CD14-positive monocyte (primary cell): Measurements from ENCODE around the gene DCP1B. TPM values are rescaled to one million over a fixed set of nuclear protein-coding genes. Genes with fewer than 3 reads are reported as not detected.
A peak's percentile ranks its signal among the peaks of the same experiment; 100 is the strongest.

ENCODE experiments used
- DNase-seq, 3 donors: peaks; one replicate each; pipeline ENCODE4 v3.0.0-alpha.2; 2011 to 2022
- H2AFZ ChIP-seq: 2 replicates; pipeline ENCODE4 v1.6.0; 2012; ENCODE audit warnings: mild to moderate bottlenecking, low read depth, low read length, inconsistent platforms; ENCODE audit not compliant: insufficient read depth, poor library complexity, severe bottlenecking
- H3K27ac ChIP-seq, 2 donors: 1 replicate in 1 of 2; 2 replicates in 1 of 2; pipeline ENCODE4 v1.5.1; 2012 to 2013; ENCODE audit warnings: low read length in 2 of 2, control low read depth in 1 of 2, inconsistent platforms in 1 of 2, low read depth in 1 of 2, mild to moderate bottlenecking in 1 of 2
- H3K27me3 ChIP-seq, 2 donors: one replicate each; pipeline versions ENCODE4 v1.6.0 to v1.6.1; 2011 to 2013; ENCODE audit warnings: low read length in 2 of 2; ENCODE audit not compliant: control insufficient read depth in 2 of 2, insufficient read depth in 2 of 2
- H3K36me3 ChIP-seq, 2 donors: replicated peaks in 1 of 2; 1 replicate in 1 of 2; 2 replicates in 1 of 2; pipeline versions ENCODE4 v1.5.1 to v1.6.1; 2012 to 2013; ENCODE audit warnings: low read length in 2 of 2, control low read depth in 1 of 2, inconsistent platforms in 1 of 2, mild to moderate bottlenecking in 1 of 2; ENCODE audit not compliant: insufficient read depth in 2 of 2, control insufficient read depth in 1 of 2
- H3K4me1 ChIP-seq, 2 donors: 1 replicate in 1 of 2; 2 replicates in 1 of 2; pipeline versions ENCODE4 v1.5.1 to v1.6.1; 2012 to 2013; ENCODE audit warnings: low read length in 2 of 2, control low read depth in 1 of 2, inconsistent platforms in 1 of 2, mild to moderate bottlenecking in 1 of 2, moderate library complexity in 1 of 2; ENCODE audit not compliant: insufficient read depth in 2 of 2, control insufficient read depth in 1 of 2
- H3K4me2 ChIP-seq: replicated peaks from 2 replicates; pipeline ENCODE3; 2012; ENCODE audit warnings: low read length, moderate library complexity, mild to moderate bottlenecking; ENCODE audit not compliant: poor library complexity, severe bottlenecking; ENCODE audit errors: extremely low read depth
- H3K4me3 ChIP-seq, 3 experiments: fragments of 200-600 bp in 1 of 3; sonication (generic) in 1 of 3; replicated peaks in 1 of 3; 1 replicate in 2 of 3; 2 replicates in 1 of 3; pipeline ENCODE4 v1.5.1; 2011 to 2013; ENCODE audit warnings: low read length in 3 of 3, mild to moderate bottlenecking in 3 of 3, control low read depth in 2 of 3, low read depth in 2 of 3, inconsistent platforms in 1 of 3, moderate library complexity in 1 of 3
- H3K79me2 ChIP-seq: 2 replicates; pipeline ENCODE4 v1.6.0; 2012; ENCODE audit warnings: mild to moderate bottlenecking, control low read depth, inconsistent platforms, low read length, moderate library complexity; ENCODE audit not compliant: insufficient read depth
- H3K9ac ChIP-seq: 2 replicates; pipeline ENCODE4 v1.6.0; 2017; ENCODE audit warnings: low read length, mild to moderate bottlenecking; ENCODE audit not compliant: insufficient read depth, poor library complexity, severe bottlenecking
- H3K9me3 ChIP-seq, 2 donors: replicated peaks in 1 of 2; 1 replicate in 1 of 2; 2 replicates in 1 of 2; pipeline versions ENCODE4 v1.5.1 to v1.6.1; 2012 to 2013; ENCODE audit warnings: low read length in 2 of 2, control low read depth in 1 of 2; ENCODE audit not compliant: control insufficient read depth in 1 of 2, insufficient read depth in 1 of 2
- H4K20me1 ChIP-seq: 2 replicates; pipeline ENCODE4 v1.6.0; 2012; ENCODE audit warnings: mild to moderate bottlenecking, low read length, control low read depth, moderate library complexity; ENCODE audit not compliant: insufficient read depth
- H3K27ac Mint-ChIP-seq, 7 donors: one replicate each; pipeline ENCODE4 v1.8.0; 2020; ENCODE audit warnings: mild to moderate bottlenecking in 7 of 7, mixed read lengths in 7 of 7, moderate library complexity in 6 of 7, inconsistent platforms in 2 of 7
- H3K27me3 Mint-ChIP-seq, 3 donors: one replicate each; pipeline ENCODE4 v1.8.0; 2021 to 2022; ENCODE audit warnings: low read depth in 3 of 3, mild to moderate bottlenecking in 3 of 3, mixed read lengths in 3 of 3, moderate library complexity in 3 of 3, inconsistent platforms in 1 of 3
- H3K36me3 Mint-ChIP-seq, 2 donors: one replicate each; pipeline ENCODE4 v1.8.0; 2020; ENCODE audit warnings: mixed read lengths in 2 of 2, inconsistent platforms in 1 of 2, mild to moderate bottlenecking in 1 of 2
- H3K4me1 Mint-ChIP-seq: one replicate; pipeline ENCODE4 v1.8.0; 2020; ENCODE audit warnings: mild to moderate bottlenecking, mixed read lengths
- H3K4me3 Mint-ChIP-seq, 2 donors: one replicate each; pipeline ENCODE4 v1.8.0; 2020; ENCODE audit warnings: mild to moderate bottlenecking in 2 of 2, mixed read lengths in 2 of 2, moderate library complexity in 1 of 2
- H3K9me3 Mint-ChIP-seq, 7 donors: one replicate each; pipeline ENCODE4 v1.8.0; 2020 to 2022; ENCODE audit warnings: mixed read lengths in 7 of 7, mild to moderate bottlenecking in 6 of 7, moderate library complexity in 6 of 7, inconsistent platforms in 2 of 7
- CTCF ChIP-seq: fragments of 200-600 bp; IDR thresholded peaks from one replicate; pipeline ENCODE4 v1.8.0; 2022; ENCODE audit warnings: antibody characterized with exemption, mild to moderate bottlenecking
- WGBS: methylation state at CpG from one replicate; pipeline ENCODE4 v1.1.5; 2013; ENCODE audit warnings: missing lambda C conversion rate; ENCODE audit not compliant: insufficient coverage; 5-methylcytosine and 5-hydroxymethylcytosine counted together
- intact Hi-C, 2 donors: fragments of 100-400 bp; cut with micrococcal nuclease; formaldehyde crosslinking; loops; one replicate each; pipeline versions ENCODE4 v1.15.0 to v1.15.1; 2023
- polyA plus RNA-seq, 3 donors: library from polyadenylated mRNA; depleted of rRNA in 1 of 3; unstranded in 2 of 3; stranded (reverse) in 1 of 3; fragments of 300-500 nt in 2 of 3; fragments of >200 nt in 1 of 3; fragmentation: Illumina TruSeq in 2 of 3; gene quantifications; 1 replicate in 2 of 3; 2 replicates in 1 of 3; pipeline ENCODE4 v1.2.3, GENCODE V29; 2012 to 2021

The DCP1B gene
- polyA plus RNA-seq, 3 donors: 3.6 to 5.1 (median 4.9) TPM

GRCh38 chr12:1920971-1921370, 83.3 kb downstream of the DCP1B start:
- Mint-ChIP-seq H3K4me3 (peak overlapping the region; percentile 55 to 80), H3K36me3 (peaks cover 10 to 14% of the 10 kb centered on the region in 2 donors), H3K9me3 (peaks cover 0 to 1% (median 0%) of the 10 kb centered on the region in 7 donors), H3K27me3 (peaks cover 4 to 11% (median 10%) of the 10 kb centered on the region in 3 donors), H3K27ac (peak overlapping the region; percentile 33 to 93 (median 84)), H3K4me1 (peaks cover 60% of the 10 kb centered on the region)
- WGBS: under 1% methylated on average over 12 of the region's 17 CpGs
- Histone ChIP-seq H3K4me2 (peak overlapping the region; percentile 51), H4K20me1 (no peaks in the 10 kb centered on the region), H2AFZ (peak overlapping the region; percentile 44), H3K27me3 (no peaks in the 10 kb centered on the region), H3K4me3 (peak overlapping the region in 2 of 3 experiments; percentile 15 to 65), H3K27ac (peak overlapping the region; percentile 49 to 51), H3K9me3 (no peaks in the 10 kb centered on the region), H3K36me3 (peaks cover 0 to 3% of the 10 kb centered on the region in 2 donors), H3K4me1 (peaks cover 48 to 64% of the 10 kb centered on the region in 2 donors), H3K79me2 (peaks cover 35% of the 10 kb centered on the region), H3K9ac (no peak overlapping the region)
- peak; percentile 57 to 63 (median 60) for DNase-seq
- no peak for TF ChIP-seq CTCF
- intact Hi-C loops: no loop called here

- Histone ChIP-seq H4K20me1 (no peaks in the 10 kb centered on the region), H3K9me3 (no peaks in the 10 kb centered on the region), H3K27me3 (no peaks in the 10 kb centered on the region), H3K4me1 (peaks cover 48 to 64% of the 10 kb centered on the region in 2 donors), H3K36me3 (peaks cover 0 to 3% of the 10 kb centered on the region in 2 donors), H3K4me3 (peak overlapping the region in 2 of 3 experiments; percentile 15 to 65), H3K79me2 (peaks cover 35% of the 10 kb centered on the region), H3K27ac (peak overlapping the region; percentile 49 to 51), H3K9ac (no peak overlapping the region), H2AFZ (peak overlapping the region; percentile 44), H3K4me2 (peak overlapping the region; percentile 51)
- H3K27ac Mint-ChIP-seq: peak overlapping the region; percentile 2 to 93 (median 83)
- H3K4me3 Mint-ChIP-seq: peak overlapping the region in 1 of 2 donors; percentile 80
- no peak for DNase-seq
- H3K4me1 Mint-ChIP-seq: peaks cover 64% of the 10 kb centered on the region
- peaks cover 6 to 11% (median 10%) of the 10 kb centered on the region in 3 donors for H3K27me3 Mint-ChIP-seq
- no peak for TF ChIP-seq CTCF
- peaks cover 0 to 1% (median 0%) of the 10 kb centered on the region in 7 donors for H3K9me3 Mint-ChIP-seq
- H3K36me3 Mint-ChIP-seq: peaks cover 10 to 14% of the 10 kb centered on the region in 2 donors
- WGBS: 91% methylated on average over 10 of the region's 13 CpGs
- intact Hi-C loops: no loop called here
Measured at GRCh38 chr12:1920436-1920835, 83.8 kb downstream of the DCP1B start.
